ENCODE measurements around the gene SIX2.

DNA sequence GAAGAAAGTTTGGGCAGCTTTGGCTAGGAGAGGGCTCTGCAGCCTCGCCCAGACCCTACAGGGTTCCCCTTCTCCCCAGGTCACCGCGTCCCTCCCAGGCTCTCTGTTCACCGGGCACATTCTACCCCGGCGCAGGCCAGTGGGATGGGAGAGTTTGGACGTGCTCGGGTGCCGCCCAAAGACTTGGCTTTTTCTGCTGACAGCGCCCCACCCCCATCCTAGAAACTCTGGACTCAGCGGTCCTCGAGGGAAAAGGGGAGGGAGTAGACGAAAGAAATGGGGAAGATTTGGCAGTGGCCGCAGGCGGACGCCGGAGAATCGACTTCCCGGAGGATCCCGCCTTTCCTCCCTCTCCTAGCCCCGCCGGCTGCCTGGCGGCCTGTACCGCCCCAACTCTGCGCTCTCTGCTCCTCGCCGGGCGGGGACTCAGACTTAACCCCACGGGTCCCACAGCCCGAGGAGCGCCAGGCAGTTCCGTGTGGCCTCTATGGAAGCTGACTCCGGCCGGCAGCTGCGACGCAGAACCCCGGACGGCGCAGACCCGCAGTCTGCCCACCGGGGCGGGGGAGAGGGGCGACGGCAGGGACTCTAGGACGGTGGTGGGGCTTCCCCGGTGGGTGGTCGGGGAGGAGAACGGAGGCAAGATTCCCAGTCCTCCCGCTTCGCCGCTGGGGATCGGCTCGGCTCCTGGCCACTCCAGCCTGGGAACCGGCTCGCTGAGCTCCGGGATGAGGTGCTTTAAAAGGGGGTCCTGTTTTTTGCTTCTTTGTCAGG, 863 bp upstream of the SIX2 start:
- TF ChIP-seq KAT8 (CRISPR knock-in tag; IDR thresholded peaks at IDR 0.05) (no peak), ZNF335 (CRISPR knock-in tag; IDR thresholded peaks at IDR 0.05) (no peak), CREB3 (CRISPR knock-in tag; IDR thresholded peaks at IDR 0.05) (no peak), PAWR (CRISPR knock-in tag; IDR thresholded peaks at IDR 0.05; ENCODE audit: borderline replicate concordance) (no peak), U2AF2 (IDR thresholded peaks at IDR 0.05; ENCODE audit: low read depth, low read length) (no peak), ZBTB26 (CRISPR knock-in tag; IDR thresholded peaks at IDR 0.05; ENCODE audit: borderline replicate concordance) (no peak), TBL1XR1 (IDR thresholded peaks at IDR 0.05; ENCODE audit: borderline replicate concordance, low read length, partially characterized antibody) (no peak), ZNF17 (CRISPR knock-in tag; IDR thresholded peaks at IDR 0.05) (no peak)
- TF ChIP-seq, protein P1, sequence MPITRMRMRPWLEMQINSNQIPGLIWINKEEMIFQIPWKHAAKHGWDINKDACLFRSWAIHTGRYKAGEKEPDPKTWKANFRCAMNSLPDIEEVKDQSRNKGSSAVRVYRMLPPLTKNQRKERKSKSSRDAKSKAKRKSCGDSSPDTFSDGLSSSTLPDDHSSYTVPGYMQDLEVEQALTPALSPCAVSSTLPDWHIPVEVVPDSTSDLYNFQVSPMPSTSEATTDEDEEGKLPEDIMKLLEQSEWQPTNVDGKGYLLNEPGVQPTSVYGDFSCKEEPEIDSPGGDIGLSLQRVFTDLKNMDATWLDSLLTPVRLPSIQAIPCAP (CRISPR knock-in tag; IDR thresholded peaks at IDR 0.05; ENCODE audit: low read depth) = no peak
- TF ChIP-seq, protein P2, sequence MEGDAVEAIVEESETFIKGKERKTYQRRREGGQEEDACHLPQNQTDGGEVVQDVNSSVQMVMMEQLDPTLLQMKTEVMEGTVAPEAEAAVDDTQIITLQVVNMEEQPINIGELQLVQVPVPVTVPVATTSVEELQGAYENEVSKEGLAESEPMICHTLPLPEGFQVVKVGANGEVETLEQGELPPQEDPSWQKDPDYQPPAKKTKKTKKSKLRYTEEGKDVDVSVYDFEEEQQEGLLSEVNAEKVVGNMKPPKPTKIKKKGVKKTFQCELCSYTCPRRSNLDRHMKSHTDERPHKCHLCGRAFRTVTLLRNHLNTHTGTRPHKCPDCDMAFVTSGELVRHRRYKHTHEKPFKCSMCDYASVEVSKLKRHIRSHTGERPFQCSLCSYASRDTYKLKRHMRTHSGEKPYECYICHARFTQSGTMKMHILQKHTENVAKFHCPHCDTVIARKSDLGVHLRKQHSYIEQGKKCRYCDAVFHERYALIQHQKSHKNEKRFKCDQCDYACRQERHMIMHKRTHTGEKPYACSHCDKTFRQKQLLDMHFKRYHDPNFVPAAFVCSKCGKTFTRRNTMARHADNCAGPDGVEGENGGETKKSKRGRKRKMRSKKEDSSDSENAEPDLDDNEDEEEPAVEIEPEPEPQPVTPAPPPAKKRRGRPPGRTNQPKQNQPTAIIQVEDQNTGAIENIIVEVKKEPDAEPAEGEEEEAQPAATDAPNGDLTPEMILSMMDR (CRISPR knock-in tag; IDR thresholded peaks at IDR 0.05) = no peak

Measured in HepG2 (cell line).